Measurements from ENCODE around the gene CDHR3. TPM values are rescaled to one million over a fixed set of nuclear protein-coding genes. Genes with fewer than 3 reads are reported as not detected.

The CDHR3 gene
- total RNA-seq, 1 donor from 2014 or later, result 1.4 TPM

DNA sequence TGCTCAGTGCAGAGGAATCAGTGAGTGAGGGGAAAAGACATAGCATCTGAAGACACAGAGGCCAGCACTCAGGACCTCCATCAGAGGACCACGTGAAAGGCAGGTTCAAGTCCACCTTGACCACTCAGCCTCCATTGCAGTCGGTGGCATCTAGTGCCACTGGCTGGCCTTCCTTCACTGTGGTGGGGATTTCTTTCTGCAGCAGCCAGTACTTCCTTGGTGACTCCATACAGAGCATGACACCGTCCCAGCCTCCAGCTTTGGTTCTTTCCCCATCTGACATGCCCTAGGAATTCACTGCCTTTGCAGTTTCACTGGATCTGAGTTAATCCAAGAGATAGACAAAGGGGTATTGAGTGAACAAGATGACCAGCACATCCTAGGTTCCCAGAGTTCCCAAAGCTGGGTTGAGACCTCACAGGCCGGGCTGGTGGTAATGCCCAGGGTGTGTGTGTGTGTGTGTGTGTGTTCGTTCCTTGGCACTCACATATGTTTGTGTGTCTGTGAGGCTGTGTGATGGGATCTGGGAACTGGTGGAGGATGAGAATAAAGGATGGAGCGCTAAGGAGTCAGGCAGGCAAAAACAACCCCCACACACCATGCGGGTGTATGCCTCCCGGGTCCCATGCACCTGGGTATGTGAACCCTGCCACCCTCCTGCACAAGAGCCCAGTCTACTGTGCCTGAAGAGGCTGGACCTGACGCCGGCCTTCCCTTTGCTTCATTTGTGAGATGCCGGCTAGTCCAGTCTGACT, 91.3 kb downstream of the CDHR3 start:
- H3K9me3 ChIP-seq, result no peaks in the 10 kb centered on the region
- H3K27me3 ChIP-seq, result no peaks in the 10 kb centered on the region
- TF ChIP-seq, protein P1, sequence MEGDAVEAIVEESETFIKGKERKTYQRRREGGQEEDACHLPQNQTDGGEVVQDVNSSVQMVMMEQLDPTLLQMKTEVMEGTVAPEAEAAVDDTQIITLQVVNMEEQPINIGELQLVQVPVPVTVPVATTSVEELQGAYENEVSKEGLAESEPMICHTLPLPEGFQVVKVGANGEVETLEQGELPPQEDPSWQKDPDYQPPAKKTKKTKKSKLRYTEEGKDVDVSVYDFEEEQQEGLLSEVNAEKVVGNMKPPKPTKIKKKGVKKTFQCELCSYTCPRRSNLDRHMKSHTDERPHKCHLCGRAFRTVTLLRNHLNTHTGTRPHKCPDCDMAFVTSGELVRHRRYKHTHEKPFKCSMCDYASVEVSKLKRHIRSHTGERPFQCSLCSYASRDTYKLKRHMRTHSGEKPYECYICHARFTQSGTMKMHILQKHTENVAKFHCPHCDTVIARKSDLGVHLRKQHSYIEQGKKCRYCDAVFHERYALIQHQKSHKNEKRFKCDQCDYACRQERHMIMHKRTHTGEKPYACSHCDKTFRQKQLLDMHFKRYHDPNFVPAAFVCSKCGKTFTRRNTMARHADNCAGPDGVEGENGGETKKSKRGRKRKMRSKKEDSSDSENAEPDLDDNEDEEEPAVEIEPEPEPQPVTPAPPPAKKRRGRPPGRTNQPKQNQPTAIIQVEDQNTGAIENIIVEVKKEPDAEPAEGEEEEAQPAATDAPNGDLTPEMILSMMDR (IDR thresholded peaks at IDR 0.05), result no peak
- peaks cover 7% of the 10 kb centered on the region for H3K4me1 ChIP-seq
- H3K4me3 ChIP-seq, result no peak overlapping the region
- no peak for DNase-seq
- intact Hi-C loops (cut with DNase I), result no loop called here
- no peak overlapping the region for H3K27ac ChIP-seq
- no peaks in the 10 kb centered on the region for H3K36me3 ChIP-seq
- ATAC-seq, result no peak

DNA sequence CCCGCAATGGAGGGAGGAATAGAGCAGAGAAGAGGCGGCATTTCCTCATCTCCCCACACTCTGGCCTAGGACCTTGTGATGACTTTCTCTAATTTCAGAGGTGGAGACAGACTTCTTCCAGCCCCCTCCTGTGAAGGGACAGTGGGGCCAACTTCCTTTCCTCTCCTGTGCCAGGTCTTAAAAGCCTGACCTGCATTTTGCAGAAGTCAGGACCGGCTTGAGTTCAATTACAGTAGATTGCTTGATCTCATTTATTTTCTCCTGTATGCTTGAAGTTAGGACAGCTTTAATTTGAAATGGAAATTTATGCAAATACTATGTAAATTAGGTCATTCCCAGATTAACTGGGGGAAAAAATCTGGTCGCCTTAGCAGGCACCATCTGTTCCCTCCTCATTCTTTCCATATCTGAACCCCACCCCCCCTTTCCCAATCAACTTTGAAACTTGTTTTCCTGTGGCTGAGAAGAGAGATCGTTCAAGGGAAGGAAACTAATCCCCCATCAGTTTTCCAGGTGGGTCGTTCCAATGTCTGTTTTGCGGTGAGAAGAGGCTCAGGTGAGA, 92.0 kb downstream of the CDHR3 start:
- ATAC-seq, result no peak
- intact Hi-C loops (cut with DNase I), result loop anchor here (5.0 kb wide), 1 partner anchor 97 kb away; no protein-coding TSS in a partner anchor

DNA sequence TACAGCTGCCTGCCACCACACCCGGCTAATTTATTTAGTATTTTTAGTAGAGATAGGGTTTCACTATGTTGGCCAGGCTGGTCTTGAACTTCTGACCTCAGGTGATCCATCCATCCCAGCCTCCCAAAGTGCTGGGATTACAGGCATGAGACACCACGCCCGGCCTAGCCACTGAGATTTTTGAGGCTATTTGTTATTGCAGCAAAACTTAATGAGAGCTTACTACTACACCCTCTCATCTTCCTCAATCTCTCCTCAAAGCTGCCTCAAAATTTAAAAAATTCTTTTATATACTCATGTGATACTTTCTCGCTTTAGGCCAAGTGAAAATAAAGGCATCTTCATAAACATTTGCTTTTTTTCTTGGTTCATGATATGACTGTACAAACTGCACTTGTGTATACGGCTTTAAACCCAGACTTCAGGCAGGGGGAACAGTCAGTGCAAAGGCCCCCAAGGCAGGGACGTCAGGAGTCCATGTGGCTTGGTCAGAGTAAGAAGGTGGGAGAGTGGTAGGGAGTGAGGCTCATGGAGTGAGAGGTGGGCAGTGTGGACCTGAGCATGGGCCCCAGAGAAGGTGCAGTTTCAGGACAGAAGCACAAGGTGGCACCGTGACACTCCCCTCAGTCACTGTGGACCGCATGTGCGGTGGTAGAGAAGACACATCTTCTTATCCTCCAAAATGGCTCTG, 93.6 kb downstream of the CDHR3 start:
- no peaks in the 10 kb centered on the region for H3K27me3 ChIP-seq

More for the DNA sequence above, 92.0 kb downstream of the CDHR3 start:
- DNase-seq, result no peak
- H3K9me3 ChIP-seq, result no peaks in the 10 kb centered on the region
- TF ChIP-seq, protein P1 (IDR thresholded peaks at IDR 0.05), result no peak
- H3K36me3 ChIP-seq, result no peaks in the 10 kb centered on the region
- no peak overlapping the region for H3K27ac ChIP-seq
- no peaks in the 10 kb centered on the region for H3K27me3 ChIP-seq
- H3K4me3 ChIP-seq, result no peak overlapping the region
- H3K4me1 ChIP-seq, result peaks cover 7% of the 10 kb centered on the region

DNA sequence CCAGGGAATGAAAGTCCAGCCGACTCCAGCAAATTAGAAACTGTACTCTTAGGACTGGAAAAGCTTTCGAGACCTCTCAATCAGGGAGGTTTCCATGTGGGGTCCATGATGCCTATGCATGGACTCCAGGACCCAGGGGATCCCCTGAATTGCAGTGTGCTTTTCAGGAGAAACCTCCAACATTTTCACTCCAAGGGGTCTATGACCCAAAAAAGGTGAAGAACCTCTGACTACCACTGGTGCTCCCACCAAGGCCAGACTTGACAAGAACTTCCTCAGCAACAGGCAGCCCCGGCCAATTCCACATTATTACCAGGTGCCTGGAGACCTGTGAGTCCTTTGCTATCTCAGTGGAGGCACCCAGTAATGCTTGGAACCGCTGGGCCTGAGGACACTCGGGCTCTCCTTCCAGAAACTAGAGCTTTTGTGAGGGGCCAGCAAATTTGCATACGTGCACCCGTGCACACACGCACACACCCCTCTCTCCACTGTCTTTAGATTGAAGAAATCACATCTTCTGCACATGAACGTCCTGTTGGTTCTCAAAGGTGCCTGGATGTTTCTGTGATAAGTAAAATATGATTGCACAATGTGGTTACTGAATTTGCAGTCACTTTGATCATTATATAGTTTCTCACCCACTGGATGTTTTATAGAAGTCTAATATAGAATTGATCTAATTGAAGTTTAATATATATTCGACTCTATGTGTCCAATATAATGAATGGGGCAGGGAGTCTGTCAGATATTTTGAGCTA, 94.3 kb downstream of the CDHR3 start:
- intact Hi-C loops (cut with DNase I), result loop anchor here (5.0 kb wide), 1 partner anchor 95 kb away; no protein-coding TSS in a partner anchor

More for the DNA sequence above, 93.6 kb downstream of the CDHR3 start:
- DNase-seq (peak; percentile 77), ATAC-seq (peak; percentile 93)
- Histone ChIP-seq H3K27ac (no peak overlapping the region), H3K36me3 (no peaks in the 10 kb centered on the region), H3K9me3 (no peaks in the 10 kb centered on the region), H3K4me1 (peaks cover 7% of the 10 kb centered on the region), H3K4me3 (no peak overlapping the region)
- intact Hi-C loops (cut with DNase I), result loop anchor here (5.0 kb wide), 1 partner anchor 96 kb away; no protein-coding TSS in a partner anchor
- TF ChIP-seq, protein P1 (IDR thresholded peaks at IDR 0.05), result peak; percentile 84

More for the DNA sequence above, 94.3 kb downstream of the CDHR3 start:
- H3K4me1 ChIP-seq, result peaks cover 7% of the 10 kb centered on the region
- TF ChIP-seq, protein P1 (IDR thresholded peaks at IDR 0.05), result no peak
- no peaks in the 10 kb centered on the region for H3K36me3 ChIP-seq
- H3K9me3 ChIP-seq, result no peaks in the 10 kb centered on the region
- ATAC-seq, result no peak
- H3K27ac ChIP-seq, result no peak overlapping the region
- H3K4me3 ChIP-seq, result no peak overlapping the region
- no peaks in the 10 kb centered on the region for H3K27me3 ChIP-seq
- DNase-seq, result no peak
